Erythroblast (primary cell): ENCODE data around the gene KCNMA1.
"Not testable (repeated sequence)": the region's sequence is repeated elsewhere in the genome, so short reads cannot be mapped to it uniquely, and the experiment has no call there.

Source experiments
- DNase-seq, 2 experiments: peaks; one replicate each; lab custom pipeline; 2025; lab: John Stamatoyannopoulos, UW
- GATA1 ChIP-seq: IDR thresholded peaks from 2 replicates; pipeline ENCODE4 v1.6.1; 2011; ENCODE audit warnings: low read depth, mild to moderate bottlenecking, control low read depth, low read length, moderate library complexity
- POLR2A ChIP-seq: IDR thresholded peaks from 2 replicates; pipeline ENCODE4 v1.6.1; 2011; ENCODE audit warnings: mild to moderate bottlenecking, low read length

The KCNMA1 gene

DNA sequence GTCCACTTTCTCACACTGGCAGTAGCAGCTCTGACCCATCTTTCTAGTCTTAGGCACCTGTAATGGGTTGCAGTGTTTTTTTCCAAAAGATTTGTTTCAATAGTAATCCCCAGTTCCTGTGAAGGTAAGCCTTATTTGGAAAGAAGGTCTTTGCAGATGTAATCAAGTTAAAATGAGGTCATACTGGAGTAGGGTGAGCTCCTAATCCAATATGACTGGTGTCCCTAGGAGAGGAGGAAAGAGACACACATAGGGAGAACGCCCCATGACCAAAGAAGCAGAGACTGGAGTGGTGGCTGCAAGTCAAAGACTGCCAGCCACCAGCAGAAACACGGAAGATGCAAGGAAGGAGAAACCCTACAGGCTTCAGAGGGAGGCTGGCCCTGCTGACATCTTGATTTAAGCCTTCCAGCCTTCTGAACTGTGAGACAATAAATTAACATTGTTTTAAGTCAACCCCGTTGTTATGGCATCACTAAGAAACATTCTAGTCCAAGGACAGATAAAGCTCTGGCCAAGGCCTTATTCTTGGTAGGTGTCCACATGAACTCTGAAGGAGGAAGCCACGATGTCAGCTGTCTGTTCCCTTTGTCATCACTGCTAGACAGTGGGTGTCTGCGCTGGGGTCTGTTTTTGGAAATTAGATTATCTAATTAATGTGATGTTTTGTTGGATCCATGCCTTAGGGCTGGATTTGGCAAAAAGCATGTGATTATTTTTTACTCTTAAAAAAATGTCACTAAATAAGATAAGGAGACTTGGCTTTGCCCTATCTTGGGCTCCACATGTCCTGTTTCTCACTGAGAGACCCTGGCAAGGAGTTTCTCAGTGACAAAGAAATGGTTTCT lies 214.9 kb downstream of the KCNMA1 start:
- DNase-seq = no peak
- TF ChIP-seq GATA1 (no peak), POLR2A (no peak)

DNA sequence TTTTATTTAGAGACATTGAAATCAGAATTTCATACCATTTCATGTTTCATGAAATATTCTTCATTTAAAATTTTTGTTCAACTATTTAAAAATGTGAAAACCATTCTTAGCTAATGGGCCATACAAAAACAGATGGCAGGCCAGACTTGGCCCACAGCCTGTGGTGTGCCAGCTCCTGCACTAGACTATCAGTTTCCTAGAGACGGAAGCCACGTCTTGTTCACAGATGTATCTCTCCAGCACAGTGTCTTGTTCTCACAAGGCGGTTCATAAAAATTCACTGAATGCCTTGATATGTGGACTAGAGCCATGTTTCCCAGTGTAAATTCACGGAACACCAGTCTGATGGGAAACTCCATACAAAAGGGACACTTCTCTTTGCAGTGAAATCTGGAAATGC lies 216.0 kb downstream of the KCNMA1 start:
- DNase-seq = no peak

GRCh38 chr10:77420947-77421523 lies 216.6 kb downstream of the KCNMA1 start:
- TF ChIP-seq GATA1 (no peak), POLR2A (no peak)
- no peak for DNase-seq

More for the DNA sequence above, 216.0 kb downstream of the KCNMA1 start:
- TF ChIP-seq POLR2A (no peak), GATA1 (no peak)

- TF ChIP-seq POLR2A (no peak), GATA1 (no peak)
- no peak for DNase-seq
These were observed 217.6 kb downstream of the KCNMA1 start for GRCh38 chr10:77419979-77420378.

GRCh38 chr10:77419056-77419455 lies 218.6 kb downstream of the KCNMA1 start:
- no peak for TF ChIP-seq GATA1
- TF ChIP-seq POLR2A = no peak
- DNase-seq = no peak

- no peak for TF ChIP-seq GATA1
- TF ChIP-seq POLR2A = no peak
- no peak for DNase-seq
These were observed 219.6 kb downstream of the KCNMA1 start for GRCh38 chr10:77417806-77418640.

GRCh38 chr10:77417359-77417758 lies 220.2 kb downstream of the KCNMA1 start:
- TF ChIP-seq GATA1 (no peak), POLR2A (no peak)
- no peak for DNase-seq

DNA sequence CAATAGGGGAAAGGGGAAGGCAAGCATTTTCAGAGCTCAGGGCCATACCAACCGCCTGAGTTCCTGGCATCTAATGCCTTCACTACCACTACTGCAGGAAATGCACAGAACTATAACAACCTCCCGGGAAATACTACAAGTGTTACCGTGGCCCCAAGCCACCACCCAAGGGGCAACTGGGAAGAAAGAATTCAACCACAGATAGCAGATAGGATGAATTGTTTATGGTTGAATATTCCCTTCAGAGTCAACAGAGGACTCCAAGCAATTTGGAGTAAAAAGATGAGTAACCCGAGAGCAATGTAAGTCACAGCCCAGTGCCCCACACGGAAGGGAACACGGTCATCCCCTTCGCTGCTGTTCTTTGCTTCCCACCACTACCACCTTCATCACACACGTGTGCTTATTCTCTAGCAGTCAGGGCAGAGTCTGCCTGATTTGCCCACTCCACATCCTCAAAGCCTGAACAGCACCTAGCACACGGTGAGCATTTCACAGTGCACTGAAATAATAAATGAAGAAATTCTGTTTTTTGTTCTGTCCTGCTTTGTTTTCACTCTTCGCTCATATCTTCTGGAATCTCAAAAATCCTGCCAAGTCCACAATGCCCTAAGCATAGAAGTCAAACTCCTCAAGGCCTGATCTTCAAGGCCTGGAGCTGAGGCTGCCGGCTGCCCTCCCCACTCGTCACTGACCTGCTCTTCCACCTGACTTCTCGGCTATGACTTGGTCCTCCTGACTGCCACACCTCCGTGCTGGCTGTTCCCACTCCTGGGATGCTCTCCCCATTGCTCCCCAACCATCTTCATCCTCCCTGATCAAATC lies 221.1 kb downstream of the KCNMA1 start:
- TF ChIP-seq GATA1 (no peak), POLR2A (no peak)
- no peak for DNase-seq

GRCh38 chr10:77415313-77415960 lies 222.2 kb downstream of the KCNMA1 start:
- TF ChIP-seq POLR2A (no peak), GATA1 (no peak)

GRCh38 chr10:77413231-77413630 lies 224.4 kb downstream of the KCNMA1 start:
- DNase-seq = no peak
- TF ChIP-seq GATA1 (no peak), POLR2A (no peak)

More at GRCh38 chr10:77415313-77415960, 222.2 kb downstream of the KCNMA1 start:
- no peak for DNase-seq

GRCh38 chr10:77412573-77413133 lies 225.0 kb downstream of the KCNMA1 start:
- DNase-seq = not testable (repeated sequence)

GRCh38 chr10:77411805-77412204 lies 225.8 kb downstream of the KCNMA1 start:
- no peak for DNase-seq
- TF ChIP-seq POLR2A (no peak), GATA1 (no peak)

GRCh38 chr10:77410523-77410922 lies 227.1 kb downstream of the KCNMA1 start:
- no peak for DNase-seq
- TF ChIP-seq GATA1 = no peak
- TF ChIP-seq POLR2A = no peak
